GM12875 (cell line): ENCODE data around the gene TMEM43.
A peak's percentile ranks its signal among the peaks of the same experiment; 100 is the strongest.

Source experiments
- H3K4me3 ChIP-seq: one replicate; pipeline ENCODE4 v1.5.1; 2011; ENCODE audit warnings: low read depth, low read length, control low read depth
- CTCF ChIP-seq: IDR thresholded peaks from 2 replicates; pipeline ENCODE4 v1.5.1; 2011; ENCODE audit warnings: low read depth, mild to moderate bottlenecking, control low read depth, inconsistent platforms, low read length, moderate library complexity, borderline replicate concordance; ENCODE audit not compliant: insufficient read depth

Gene TMEM43

GRCh38 chr3:14147617-14148016 is 22.8 kb downstream of the TMEM43 start:
- H3K4me3 ChIP-seq, result no peak overlapping the region
- TF ChIP-seq CTCF, result no peak

GRCh38 chr3:14148041-14148985 is 23.5 kb downstream of the TMEM43 start:
- TF ChIP-seq CTCF, result no peak
- no peak overlapping the region for H3K4me3 ChIP-seq

GRCh38 chr3:14150078-14150477 is 25.2 kb downstream of the TMEM43 start:
- no peak for TF ChIP-seq CTCF
- no peak overlapping the region for H3K4me3 ChIP-seq

- H3K4me3 ChIP-seq, result no peak overlapping the region
- no peak for TF ChIP-seq CTCF
Measured at GRCh38 chr3:14150491-14151230, 25.8 kb downstream of the TMEM43 start.

- no peak overlapping the region for H3K4me3 ChIP-seq
- no peak for TF ChIP-seq CTCF
Measured at GRCh38 chr3:14151471-14152083, 26.7 kb downstream of the TMEM43 start.

- H3K4me3 ChIP-seq, result no peak overlapping the region
- TF ChIP-seq CTCF, result 0 out of 2 replicates have a peak, but pooled peaks have one; percentile 11
Measured at GRCh38 chr3:14152233-14152962, 27.5 kb downstream of the TMEM43 start.
